Measurements from ENCODE around the gene KRTAP9-6.

DNA sequence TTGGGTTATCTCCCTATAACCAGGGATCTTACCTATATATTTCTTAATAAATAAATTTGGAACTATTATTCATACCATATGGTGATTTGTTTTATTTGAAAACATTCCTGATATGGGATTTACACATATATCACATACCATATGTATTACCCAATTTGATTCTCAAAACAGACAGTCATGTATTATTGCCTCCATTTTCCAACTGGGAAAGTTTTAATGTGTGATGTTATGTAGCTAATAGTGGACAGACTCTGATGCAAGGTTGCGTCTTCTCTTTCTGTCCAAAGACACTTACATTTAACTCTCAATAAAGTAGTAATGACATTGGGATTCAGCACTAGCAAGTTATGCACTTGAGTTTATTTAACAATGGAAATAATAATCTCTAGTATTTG is 8.9 kb upstream of the KRTAP9-6 start:
- TF ChIP-seq, protein P1, sequence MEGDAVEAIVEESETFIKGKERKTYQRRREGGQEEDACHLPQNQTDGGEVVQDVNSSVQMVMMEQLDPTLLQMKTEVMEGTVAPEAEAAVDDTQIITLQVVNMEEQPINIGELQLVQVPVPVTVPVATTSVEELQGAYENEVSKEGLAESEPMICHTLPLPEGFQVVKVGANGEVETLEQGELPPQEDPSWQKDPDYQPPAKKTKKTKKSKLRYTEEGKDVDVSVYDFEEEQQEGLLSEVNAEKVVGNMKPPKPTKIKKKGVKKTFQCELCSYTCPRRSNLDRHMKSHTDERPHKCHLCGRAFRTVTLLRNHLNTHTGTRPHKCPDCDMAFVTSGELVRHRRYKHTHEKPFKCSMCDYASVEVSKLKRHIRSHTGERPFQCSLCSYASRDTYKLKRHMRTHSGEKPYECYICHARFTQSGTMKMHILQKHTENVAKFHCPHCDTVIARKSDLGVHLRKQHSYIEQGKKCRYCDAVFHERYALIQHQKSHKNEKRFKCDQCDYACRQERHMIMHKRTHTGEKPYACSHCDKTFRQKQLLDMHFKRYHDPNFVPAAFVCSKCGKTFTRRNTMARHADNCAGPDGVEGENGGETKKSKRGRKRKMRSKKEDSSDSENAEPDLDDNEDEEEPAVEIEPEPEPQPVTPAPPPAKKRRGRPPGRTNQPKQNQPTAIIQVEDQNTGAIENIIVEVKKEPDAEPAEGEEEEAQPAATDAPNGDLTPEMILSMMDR (conservative IDR thresholded peaks at IDR 0.05 in 1 of 2, IDR thresholded peaks at IDR 0.05 in 1 of 2; ENCODE audit: low read depth in 1 of 2, low read length in 2 of 2), result no peak
- TF ChIP-seq EZH2 (IDR thresholded peaks at IDR 0.05; ENCODE audit: low read length, missing control alignments), result no peak

All from fibroblast of lung (primary cell).